ENCODE results near the gene MBD6.

GRCh38 chr12:57522011-57522886 lies at the start of gene MBD6:
- no peak for TF ChIP-seq EZH2 (IDR thresholded peaks at IDR 0.05; ENCODE audit: insufficient read depth, poor library complexity, severe bottlenecking)
- no peak for TF ChIP-seq EZH2phosphoT487 (IDR thresholded peaks at IDR 0.05; ENCODE audit: insufficient read depth, low read depth)
